ENCODE results near the gene ACVR1. TPM values are rescaled to one million over a fixed set of nuclear protein-coding genes. Genes with fewer than 3 reads are reported as not detected.
"Not testable (repeated sequence)": the region's sequence is repeated elsewhere in the genome, so short reads cannot be mapped to it uniquely, and the experiment has no call there.

ACVR1 gene
- total and polyA plus RNA-seq, 2 of the 13 experiments (the other 11 are each of a cell fraction or from before 2014, with no cell fraction given): 2.3 to 5.4 TPM

- no peak for TF ChIP-seq DZIP1 (CRISPR knock-in tag; IDR thresholded peaks at IDR 0.05)
- no peak for TF ChIP-seq ZNF614 (CRISPR knock-in tag; IDR thresholded peaks at IDR 0.05; ENCODE audit: borderline replicate concordance)
- no peak for TF ChIP-seq ZNF674 (CRISPR knock-in tag; IDR thresholded peaks at IDR 0.05; ENCODE audit: low read depth)
- TF ChIP-seq ZNF775 (CRISPR knock-in tag; IDR thresholded peaks at IDR 0.05; ENCODE audit: borderline replicate concordance): no peak
These were observed 155.6 kb downstream of the ACVR1 start (continued) for GRCh38 chr2:157720504-157720903.

- H3K27me3 ChIP-seq (ENCODE audit: control insufficient read depth in 1 of 2, insufficient read depth in 2 of 2, low read length in 2 of 2); H3K9ac ChIP-seq (ENCODE audit: insufficient read depth, low read depth, low read length); FAIRE-seq; H3K36me3 ChIP-seq (replicated peaks in 1 of 2; ENCODE audit: control insufficient read depth in 1 of 2, insufficient read depth in 2 of 2, low read length in 2 of 2); H3K4me1 ChIP-seq (ENCODE audit: insufficient read depth, low read length); POLR2A ChIA-PET; H3K4me3 ChIP-seq (replicated peaks in 1 of 3; ENCODE audit: insufficient read depth in 1 of 3, low read depth in 2 of 3, low read length in 3 of 3); BruUV-seq (replicated peaks); in situ Hi-C loops (cut with HindIII; ENCODE audit: extremely low pct_ligation_motif_present, low pct_unique_long_range_greater_than_20kb); H3K9me3 ChIP-seq (ENCODE audit: low read length); H2AFZ ChIP-seq (ENCODE audit: low read length); DNase-seq (ENCODE audit: low spot score); intact Hi-C loops (cut with micrococcal nuclease; ENCODE audit: unreplicated experiment); H3K4me2 ChIP-seq (ENCODE audit: low read depth, low read length); H3K79me2 ChIP-seq (ENCODE audit: insufficient read depth, low read length); CTCF ChIA-PET (ENCODE audit: low intra/inter-chr PET ratio, low total read pairs); H4K20me1 ChIP-seq (ENCODE audit: insufficient read depth, low read length); H3K27ac ChIP-seq (ENCODE audit: extremely low read length, insufficient read depth, low read length): not testable (repeated sequence)
- 3% methylated on average over 5 of the region's 5 CpGs for WGBS (ENCODE audit: low lambda C conversion rate)
- ATAC-seq: peak; percentile 52
These were observed 171.5 kb downstream of the ACVR1 start for GRCh38 chr2:157704653-157705052.

DNA sequence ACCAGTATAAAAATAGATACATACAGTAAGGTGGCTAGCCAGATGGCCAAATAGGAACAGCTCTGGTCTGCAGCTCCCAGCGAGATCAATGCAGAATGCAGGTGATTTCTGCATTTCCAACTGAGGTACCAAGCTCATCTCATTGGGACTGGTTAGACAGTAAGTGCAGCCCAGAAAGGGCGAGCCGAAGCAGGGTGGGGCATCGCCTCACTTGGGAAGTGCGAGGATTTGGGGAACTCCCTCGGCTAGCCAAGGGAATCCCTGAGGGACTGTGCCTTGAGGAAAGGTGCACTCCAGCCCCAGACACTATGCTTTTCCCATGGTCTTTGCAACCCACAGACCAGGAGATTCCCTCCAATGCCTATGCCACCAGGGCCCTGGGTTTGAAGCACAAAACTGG lies 172.0 kb downstream of the ACVR1 start:
- H3K36me3 ChIP-seq (replicated peaks in 1 of 2; ENCODE audit: control insufficient read depth in 1 of 2, insufficient read depth in 2 of 2, low read length in 2 of 2); intact Hi-C loops (cut with micrococcal nuclease; ENCODE audit: unreplicated experiment); in situ Hi-C loops (cut with HindIII; ENCODE audit: extremely low pct_ligation_motif_present, low pct_unique_long_range_greater_than_20kb); ATAC-seq; H3K4me1 ChIP-seq (ENCODE audit: insufficient read depth, low read length); H3K4me3 ChIP-seq (replicated peaks in 1 of 3; ENCODE audit: insufficient read depth in 1 of 3, low read depth in 2 of 3, low read length in 3 of 3); H3K9ac ChIP-seq (ENCODE audit: insufficient read depth, low read depth, low read length); POLR2A ChIA-PET; H3K27me3 ChIP-seq (ENCODE audit: control insufficient read depth in 1 of 2, insufficient read depth in 2 of 2, low read length in 2 of 2); H3K9me3 ChIP-seq (ENCODE audit: low read length); BruUV-seq (replicated peaks); H4K20me1 ChIP-seq (ENCODE audit: insufficient read depth, low read length); H3K79me2 ChIP-seq (ENCODE audit: insufficient read depth, low read length); H3K4me2 ChIP-seq (ENCODE audit: low read depth, low read length); DNase-seq (ENCODE audit: low spot score); H3K27ac ChIP-seq (ENCODE audit: extremely low read length, insufficient read depth, low read length); CTCF ChIA-PET (ENCODE audit: low intra/inter-chr PET ratio, low total read pairs); FAIRE-seq; H2AFZ ChIP-seq (ENCODE audit: low read length): not testable (repeated sequence)
- WGBS (ENCODE audit: low lambda C conversion rate): 18% methylated on average over 1 of the region's 6 CpGs
